ENCODE measurements around the gene PACS2.

PACS2 gene

GRCh38 chr14:105445901-105446845 is 131.6 kb downstream of the PACS2 start:
- no peak for DNase-seq
- in situ Hi-C loops (cut with HindIII; ENCODE audit: low pct_ligation_motif_present, low sequenced_read_pairs), result no loop called here
- H3K36me3 ChIP-seq (replicated peaks), result peaks cover 31% of the 10 kb centered on the region
- no peaks in the 10 kb centered on the region for H3K27me3 ChIP-seq (replicated peaks)
- no peak for TF ChIP-seq CTCF (IDR thresholded peaks at IDR 0.05; ENCODE audit: low read depth, low read length, missing control alignments)
- no peak overlapping the region for H3K4me3 ChIP-seq (ENCODE audit: low read depth, low read length)
- H3K27ac ChIP-seq, result no peak overlapping the region

- no peak overlapping the region for H3K27ac ChIP-seq
- in situ Hi-C loops (cut with HindIII; ENCODE audit: low pct_ligation_motif_present, low sequenced_read_pairs), result no loop called here
- no peak for DNase-seq
- TF ChIP-seq CTCF (IDR thresholded peaks at IDR 0.05; ENCODE audit: low read depth, low read length, missing control alignments), result no peak
- H3K36me3 ChIP-seq (replicated peaks), result peaks cover 31% of the 10 kb centered on the region
- H3K27me3 ChIP-seq (replicated peaks), result no peaks in the 10 kb centered on the region
- no peak overlapping the region for H3K4me3 ChIP-seq (ENCODE audit: low read depth, low read length)
These were observed 132.4 kb downstream of the PACS2 start for GRCh38 chr14:105446971-105447370.

All from brain microvascular endothelial cell (primary cell).